GM18907 (cell line): ENCODE data around the gene CD96.
"Not testable (repeated sequence)": the region's sequence is repeated elsewhere in the genome, so short reads cannot be mapped to it uniquely, and the experiment has no call there.

Experiments
- ATAC-seq: cut with Tn5 transposase; IDR thresholded peaks from one replicate; pipeline ENCODE4 v1.9.1; 2021; ENCODE audit warnings: mild to moderate bottlenecking, moderate library complexity; ENCODE audit not compliant: unreplicated experiment

Gene CD96

DNA sequence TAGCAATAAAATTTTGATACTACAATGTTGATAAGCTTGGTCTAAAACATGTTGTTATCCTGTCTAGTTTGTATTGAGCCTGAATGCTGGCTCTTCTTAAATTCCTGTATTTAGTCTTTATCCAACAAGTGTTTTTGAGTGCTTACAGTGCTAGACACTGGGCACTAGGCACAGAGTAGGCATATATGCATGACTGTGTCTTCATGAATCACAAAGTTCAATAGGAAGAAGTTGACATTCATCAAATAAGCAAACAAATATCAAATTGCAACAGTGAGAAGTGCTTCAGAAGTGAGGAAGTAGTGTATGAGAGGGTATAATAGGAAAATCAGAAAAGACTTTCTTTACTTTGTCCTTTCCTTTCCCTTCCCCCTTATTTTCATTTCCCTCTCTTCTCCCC is 6.8 kb downstream of the CD96 start:
- no peak for ATAC-seq

GRCh38 chr3:111561902-111562301 is 19.9 kb downstream of the CD96 start:
- ATAC-seq, result not testable (repeated sequence)

DNA sequence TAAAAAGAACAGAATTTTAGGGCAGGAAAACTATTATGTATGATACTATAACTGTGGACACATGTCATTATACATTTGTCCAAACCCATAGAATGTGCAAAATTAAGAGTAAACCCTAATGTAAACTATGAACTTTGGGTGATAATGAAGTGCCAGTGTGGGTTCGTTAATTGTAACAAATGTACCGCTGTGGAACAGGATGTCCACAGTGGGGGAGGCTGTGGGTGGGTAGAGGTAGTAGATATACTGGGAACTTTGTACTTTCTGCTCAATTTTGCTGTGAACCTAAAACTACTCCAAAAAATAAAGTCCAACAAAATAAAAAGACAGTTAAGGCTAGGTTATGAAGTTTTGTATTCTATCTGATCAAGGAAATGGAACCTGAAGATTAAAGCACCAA is 24.8 kb downstream of the CD96 start:
- ATAC-seq, result no peak

DNA sequence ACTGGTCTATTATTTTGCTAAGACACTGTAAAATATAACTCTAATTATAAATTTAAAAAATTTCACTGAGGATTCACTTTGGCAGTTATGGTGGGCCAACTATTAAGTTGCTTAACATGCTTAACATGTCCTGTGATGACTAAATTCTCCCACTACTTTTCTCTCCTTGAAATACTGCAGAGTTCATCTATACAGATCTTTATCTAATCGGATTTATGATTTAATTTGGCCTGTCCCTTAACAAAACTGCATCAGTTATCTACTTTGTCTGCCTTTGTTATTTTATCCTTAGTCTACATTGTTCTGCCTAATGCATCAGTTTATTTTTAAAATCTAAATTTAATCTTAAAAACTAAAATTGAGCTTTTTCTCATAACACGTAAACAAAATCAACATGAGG is 26.4 kb downstream of the CD96 start:
- ATAC-seq, result no peak

DNA sequence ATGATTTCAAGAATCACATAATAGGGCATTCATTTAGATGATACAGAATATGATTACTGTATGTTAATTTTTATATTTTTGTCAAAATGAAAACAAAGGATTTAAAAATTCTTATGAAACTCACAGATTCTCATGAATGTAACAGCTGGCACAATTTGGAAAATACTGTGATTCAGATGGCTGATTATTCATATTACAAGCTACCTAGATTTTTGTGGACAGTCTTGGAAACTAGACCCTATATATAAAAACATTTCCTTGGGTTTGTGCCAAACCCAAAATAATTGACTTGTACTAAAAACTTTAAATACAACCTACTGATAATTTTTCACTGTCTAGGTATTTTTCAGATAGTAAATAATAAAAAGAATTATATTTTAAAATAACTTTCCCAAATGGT is 26.9 kb downstream of the CD96 start:
- ATAC-seq, result no peak

DNA sequence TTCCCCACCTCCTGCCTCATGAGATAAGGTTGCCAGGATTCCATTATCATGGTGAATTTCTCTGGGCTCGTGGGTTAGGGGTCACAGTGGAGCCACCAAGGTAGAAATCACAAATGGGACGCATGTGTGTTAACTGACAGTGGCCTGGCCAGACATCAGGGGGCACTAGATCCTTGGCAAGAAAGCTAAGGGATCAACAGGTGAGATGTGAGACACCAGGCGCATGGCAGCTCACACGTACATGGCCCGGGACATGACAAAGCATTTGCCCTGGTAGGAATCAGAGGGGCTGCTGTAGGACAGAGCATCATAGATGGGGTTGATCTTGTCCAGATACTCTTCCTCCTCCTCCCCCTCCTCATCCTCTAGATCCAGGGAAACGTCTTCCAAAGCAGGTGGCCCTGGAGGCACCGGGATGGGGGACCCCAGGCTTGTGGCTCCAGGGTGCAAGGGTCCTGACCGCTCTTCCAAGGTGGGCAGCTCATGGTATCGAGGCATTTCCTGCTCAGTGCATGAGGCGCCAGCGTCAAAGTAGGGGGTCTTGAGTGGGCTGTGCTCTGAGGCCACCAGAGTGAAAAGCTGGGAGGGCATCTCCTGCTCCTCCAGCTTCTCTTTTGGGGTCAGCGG is 28.5 kb downstream of the CD96 start:
- no peak for ATAC-seq

DNA sequence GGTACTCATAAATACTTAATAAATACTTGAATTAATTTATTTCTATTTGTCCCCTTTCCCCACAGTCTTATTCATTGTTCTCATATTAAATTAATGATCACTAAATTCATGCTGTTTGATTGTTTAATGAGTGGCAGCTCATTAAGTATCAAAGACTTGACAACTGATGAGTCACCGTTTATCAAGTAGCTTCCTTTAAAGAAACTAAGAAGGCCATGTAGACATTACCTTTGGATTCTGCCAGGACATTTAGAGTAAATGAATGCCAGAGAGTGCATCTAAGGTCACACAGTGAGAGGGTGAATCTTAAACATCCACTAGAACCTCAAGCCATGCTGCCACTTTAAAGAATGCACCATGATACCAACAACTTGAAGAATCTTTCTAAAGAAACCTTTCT is 29.3 kb downstream of the CD96 start:
- no peak for ATAC-seq

DNA sequence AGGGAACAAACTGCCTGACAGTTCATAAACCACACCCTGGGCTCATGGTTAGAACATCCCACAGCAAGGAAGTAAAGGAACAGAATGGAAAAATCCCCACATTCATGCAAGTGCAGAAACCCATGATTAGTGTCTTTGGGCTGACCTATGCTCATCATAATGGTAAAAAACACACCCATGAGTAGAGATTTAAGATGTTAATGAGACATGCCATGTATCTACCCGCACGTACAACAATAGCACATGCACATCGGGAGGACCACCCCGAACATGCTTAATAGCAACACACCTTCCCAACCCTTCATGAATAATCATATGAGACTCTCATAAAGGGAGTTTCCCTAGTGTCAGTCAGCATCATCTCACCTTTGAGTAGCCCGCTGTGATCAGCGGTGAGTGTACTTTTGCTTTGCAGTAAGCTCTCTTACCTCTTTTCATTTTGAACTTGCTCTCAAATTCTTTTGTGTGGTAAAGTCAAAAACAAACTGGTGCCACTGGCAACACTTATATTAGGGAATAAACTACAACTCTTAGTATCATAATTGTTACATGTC is 30.0 kb downstream of the CD96 start:
- ATAC-seq, result no peak

- no peak for ATAC-seq
Measured at GRCh38 chr3:111577113-111577512, 35.1 kb downstream of the CD96 start.

- peak; percentile 97 for ATAC-seq
Measured at GRCh38 chr3:111577798-111578685, 36.0 kb downstream of the CD96 start.

- ATAC-seq, result no peak
Measured at GRCh38 chr3:111578867-111579266, 36.9 kb downstream of the CD96 start.

- ATAC-seq, result no peak
Measured at GRCh38 chr3:111579495-111579894, 37.5 kb downstream of the CD96 start.

DNA sequence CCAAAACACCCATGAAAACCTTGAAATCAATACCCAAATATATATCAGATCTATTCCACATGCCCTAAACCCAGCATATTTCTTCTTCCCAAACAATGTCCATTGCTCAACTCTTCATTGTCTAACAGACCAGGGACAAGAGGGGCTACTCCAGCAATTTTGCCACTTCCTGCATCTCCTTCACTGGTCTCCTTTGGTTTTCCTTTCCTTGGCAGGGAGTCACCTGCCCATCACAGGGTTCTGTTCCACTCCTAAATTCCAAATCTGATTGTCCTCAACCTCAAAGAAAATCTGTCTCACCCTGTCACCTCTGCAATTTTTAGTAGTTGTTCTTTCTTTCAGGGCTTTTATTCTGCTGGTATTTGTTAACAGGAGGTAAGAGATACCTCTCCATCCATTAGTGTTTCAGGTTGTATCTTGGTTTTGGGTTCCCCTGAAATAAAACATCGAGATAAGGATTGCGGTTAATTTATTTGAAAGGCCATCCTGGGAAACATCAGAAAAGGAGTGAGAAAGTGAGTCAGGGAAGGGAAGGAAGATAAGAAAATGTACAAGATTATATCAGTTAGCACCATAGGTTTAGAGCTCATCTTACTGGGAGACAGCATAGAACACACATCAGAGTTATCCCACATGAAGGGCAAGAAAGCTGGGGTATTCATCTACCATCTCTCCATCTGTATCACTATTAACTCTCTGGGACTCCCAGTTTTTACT is 39.6 kb downstream of the CD96 start:
- no peak for ATAC-seq

- no peak for ATAC-seq
Measured at GRCh38 chr3:111582120-111582474, 40.1 kb downstream of the CD96 start.

DNA sequence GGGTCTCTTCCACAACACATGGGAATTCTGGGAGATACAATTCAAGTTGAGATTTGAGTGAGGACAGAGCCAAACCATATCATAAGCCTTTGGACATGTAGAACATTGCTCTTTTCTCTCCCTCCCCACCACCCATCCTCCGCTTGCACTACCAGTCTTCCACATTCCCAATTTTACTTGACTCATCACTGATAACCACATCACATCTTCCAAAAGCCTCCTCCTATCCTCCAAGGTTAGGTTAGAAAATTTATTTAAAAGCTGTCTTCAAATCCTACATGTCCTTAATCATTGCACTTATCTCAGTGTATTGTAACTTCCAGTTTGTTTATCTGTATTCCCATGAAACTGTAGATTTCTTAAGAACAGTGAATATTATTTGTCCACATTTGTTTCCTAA is 42.7 kb downstream of the CD96 start:
- no peak for ATAC-seq

- ATAC-seq, result no peak
Measured at GRCh38 chr3:111585217-111585616, 43.2 kb downstream of the CD96 start.

- no peak for ATAC-seq
Measured at GRCh38 chr3:111588527-111588926, 46.5 kb downstream of the CD96 start.

GRCh38 chr3:111589303-111590142 is 47.5 kb downstream of the CD96 start:
- no peak for ATAC-seq

DNA sequence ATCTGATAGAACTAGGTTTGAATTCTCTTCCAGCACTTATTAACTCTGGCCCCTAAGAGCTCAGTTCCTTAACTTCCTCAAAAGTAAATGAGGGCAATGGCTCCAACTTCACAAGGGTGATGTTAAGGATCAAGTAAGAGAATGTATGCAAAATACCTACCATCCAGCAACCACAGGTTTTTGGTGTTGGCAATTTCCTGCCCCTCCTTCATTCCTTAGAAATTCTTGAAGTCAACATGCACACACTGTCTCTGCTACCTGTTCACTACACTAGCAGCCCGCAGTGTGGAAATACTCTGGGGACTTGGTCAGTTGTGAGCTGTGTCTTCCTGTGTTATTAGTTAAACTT is 48.1 kb downstream of the CD96 start:
- ATAC-seq, result peak; percentile 30

GRCh38 chr3:111591555-111591954 is 49.6 kb downstream of the CD96 start:
- ATAC-seq, result no peak

DNA sequence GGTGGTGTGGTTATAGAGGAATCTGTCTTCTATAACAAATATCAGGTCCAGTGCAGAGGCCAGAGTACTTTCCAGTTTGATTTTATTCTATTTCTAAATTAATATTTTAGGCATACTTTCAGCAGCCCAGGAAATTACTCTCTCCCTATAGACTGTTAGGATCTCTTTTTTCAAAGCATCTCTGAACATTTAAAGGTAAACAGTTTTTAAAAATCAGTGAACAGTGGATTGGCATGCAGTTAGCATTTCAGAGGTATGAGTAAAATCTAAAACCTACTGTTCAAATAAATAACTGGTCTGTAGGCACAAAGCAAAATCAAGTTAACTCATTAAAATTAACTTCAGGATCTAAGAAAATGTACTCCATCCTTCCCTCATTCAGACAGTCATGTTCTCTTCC is 50.1 kb downstream of the CD96 start:
- ATAC-seq, result no peak
